Chondrocyte (in vitro differentiated cells): ENCODE data around the gene LGALS3. TPM values are rescaled to one million over a fixed set of nuclear protein-coding genes. Genes with fewer than 3 reads are reported as not detected.

ENCODE experiments used
- DNase-seq: peaks from one replicate; pipeline ENCODE4 v3.0.0; 2021; ENCODE audit warnings: mixed read lengths, low spot score
- H3K27ac Mint-ChIP-seq: one replicate; pipeline ENCODE4 v1.8.0; 2021; ENCODE audit warnings: mild to moderate bottlenecking, moderate library complexity, mixed read lengths; ENCODE audit not compliant: unreplicated experiment
- H3K27me3 Mint-ChIP-seq: 2 replicates; pipeline ENCODE4 v1.8.0; 2021; ENCODE audit warnings: low read depth, mixed read lengths
- H3K36me3 Mint-ChIP-seq: 2 replicates; pipeline ENCODE4 v1.8.0; 2021; ENCODE audit warnings: low read depth, mixed read lengths
- H3K4me1 Mint-ChIP-seq: 2 replicates; pipeline ENCODE4 v1.8.0; 2021; ENCODE audit warnings: low read depth, mild to moderate bottlenecking, mixed read lengths
- H3K4me3 Mint-ChIP-seq: one replicate; pipeline ENCODE4 v1.8.0; 2021; ENCODE audit warnings: mild to moderate bottlenecking, moderate library complexity, mixed read lengths; ENCODE audit not compliant: unreplicated experiment
- H3K9me3 Mint-ChIP-seq: 2 replicates; pipeline ENCODE4 v1.8.0; 2021; ENCODE audit warnings: low read depth, mixed read lengths
- total RNA-seq: library from RNA; stranded (reverse); gene quantifications from 3 replicates; pipeline ENCODE4 v1.2.1, GENCODE V29; 2021
- TF ChIP-seq, protein P1 (sequence below): fragments of 200-600 bp; sonication (generic); IDR thresholded peaks from 2 replicates; pipeline ENCODE4 v1.5.0; 2021; ENCODE audit warnings: antibody characterized with exemption, mild to moderate bottlenecking, moderate library complexity

The LGALS3 gene
- total RNA-seq, 1 donor from 2014 or later = 53.5 TPM

DNA sequence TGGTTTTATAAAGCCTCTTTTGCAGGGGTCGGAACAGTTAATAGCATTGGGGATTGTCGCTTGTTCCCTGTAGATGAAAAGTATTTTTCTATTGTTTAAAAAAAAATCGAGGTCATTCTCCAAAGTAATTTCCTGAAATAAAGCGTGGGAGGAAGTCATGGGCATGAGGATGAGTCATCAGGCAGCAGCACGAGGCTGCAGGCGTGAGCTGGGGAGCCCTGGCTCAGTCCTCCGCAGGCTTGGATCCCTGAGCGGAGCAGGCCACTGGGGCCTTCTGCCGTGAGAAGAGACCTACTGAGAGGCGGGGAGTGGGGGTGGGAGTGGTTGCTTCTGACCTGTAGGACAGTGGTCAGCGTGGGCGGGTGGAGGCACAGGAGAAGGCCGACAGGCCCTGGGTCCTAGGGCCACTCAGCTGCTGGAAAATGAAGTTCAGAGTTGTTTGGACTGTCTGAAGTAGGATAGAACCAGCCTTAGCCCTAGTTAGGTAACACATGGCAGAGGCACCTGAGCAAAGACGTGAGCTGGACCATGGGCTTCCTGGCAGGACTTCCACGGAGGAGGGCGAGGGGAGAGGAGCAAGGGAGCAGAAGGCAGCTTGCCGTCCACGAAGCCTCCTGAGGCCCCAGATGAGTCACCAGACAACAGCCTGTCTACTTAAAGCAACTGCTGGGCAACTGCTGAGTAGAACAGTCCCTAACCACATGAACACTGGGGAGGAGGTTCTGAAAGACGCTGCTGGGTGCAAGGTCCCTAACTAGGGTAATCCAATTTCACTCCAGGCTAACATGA, 21.1 kb upstream of the LGALS3 start:
- Mint-ChIP-seq H3K36me3 (peaks cover 2% of the 10 kb centered on the region), H3K4me3 (peak overlapping the region; percentile 23), H3K4me1 (peaks cover 43% of the 10 kb centered on the region), H3K27me3 (no peaks in the 10 kb centered on the region), H3K9me3 (peaks cover 8% of the 10 kb centered on the region), H3K27ac (peak overlapping the region; percentile 100)
- TF ChIP-seq, protein P1, sequence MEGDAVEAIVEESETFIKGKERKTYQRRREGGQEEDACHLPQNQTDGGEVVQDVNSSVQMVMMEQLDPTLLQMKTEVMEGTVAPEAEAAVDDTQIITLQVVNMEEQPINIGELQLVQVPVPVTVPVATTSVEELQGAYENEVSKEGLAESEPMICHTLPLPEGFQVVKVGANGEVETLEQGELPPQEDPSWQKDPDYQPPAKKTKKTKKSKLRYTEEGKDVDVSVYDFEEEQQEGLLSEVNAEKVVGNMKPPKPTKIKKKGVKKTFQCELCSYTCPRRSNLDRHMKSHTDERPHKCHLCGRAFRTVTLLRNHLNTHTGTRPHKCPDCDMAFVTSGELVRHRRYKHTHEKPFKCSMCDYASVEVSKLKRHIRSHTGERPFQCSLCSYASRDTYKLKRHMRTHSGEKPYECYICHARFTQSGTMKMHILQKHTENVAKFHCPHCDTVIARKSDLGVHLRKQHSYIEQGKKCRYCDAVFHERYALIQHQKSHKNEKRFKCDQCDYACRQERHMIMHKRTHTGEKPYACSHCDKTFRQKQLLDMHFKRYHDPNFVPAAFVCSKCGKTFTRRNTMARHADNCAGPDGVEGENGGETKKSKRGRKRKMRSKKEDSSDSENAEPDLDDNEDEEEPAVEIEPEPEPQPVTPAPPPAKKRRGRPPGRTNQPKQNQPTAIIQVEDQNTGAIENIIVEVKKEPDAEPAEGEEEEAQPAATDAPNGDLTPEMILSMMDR = no peak
- peak; percentile 95 for DNase-seq

DNA sequence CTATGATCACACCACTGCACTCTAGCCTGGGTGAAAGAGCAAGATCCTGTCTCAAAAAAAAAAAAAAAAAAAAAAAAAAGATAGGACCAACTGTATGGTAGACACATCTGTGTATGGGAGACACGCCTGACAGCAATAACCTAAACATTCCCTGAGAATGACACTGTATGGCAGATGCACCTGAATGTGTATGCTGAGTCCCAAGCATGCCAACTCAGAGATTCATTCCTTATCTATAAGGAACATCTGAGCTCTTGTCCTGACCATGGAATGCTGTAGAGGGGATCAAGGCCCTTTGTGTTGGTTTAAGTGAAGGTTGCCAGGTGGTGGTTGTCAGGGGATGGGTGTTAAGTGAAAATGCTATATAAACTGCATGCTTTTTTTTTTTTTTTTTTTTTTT, 19.2 kb upstream of the LGALS3 start:
- TF ChIP-seq, protein P1 = no peak
- Mint-ChIP-seq H3K27me3 (no peaks in the 10 kb centered on the region), H3K36me3 (no peaks in the 10 kb centered on the region), H3K4me1 (peaks cover 28% of the 10 kb centered on the region), H3K4me3 (no peak overlapping the region), H3K27ac (no peak overlapping the region), H3K9me3 (no peaks in the 10 kb centered on the region)
- no peak for DNase-seq

DNA sequence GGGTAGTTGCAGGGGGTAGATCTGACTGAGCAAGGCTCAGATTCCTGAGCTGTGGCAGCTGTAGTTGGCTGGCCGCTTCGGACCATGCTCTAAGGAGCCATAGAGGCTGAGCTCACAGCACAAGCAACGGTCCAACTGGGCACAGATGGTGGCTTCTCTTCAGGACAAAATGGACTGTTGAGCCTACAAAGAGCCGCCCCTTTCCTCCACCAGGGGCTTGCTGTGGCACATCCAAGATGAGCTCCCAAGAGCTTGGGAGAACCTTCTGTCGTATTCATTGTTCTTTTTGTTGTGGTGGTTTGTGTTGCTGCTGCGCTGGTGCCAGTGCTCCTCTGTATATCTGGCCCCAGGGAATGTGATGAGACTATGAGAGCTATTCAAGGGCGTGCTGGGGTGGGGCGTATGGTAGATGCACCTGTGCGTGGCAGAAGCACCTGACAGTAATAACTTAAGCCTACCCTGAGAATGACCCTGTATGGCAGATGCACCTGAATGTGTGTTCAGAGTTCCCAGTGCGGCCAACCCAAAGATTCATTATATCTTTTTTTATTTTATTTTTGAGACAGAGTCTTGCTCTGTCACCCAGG, 17.8 kb upstream of the LGALS3 start:
- H3K27ac Mint-ChIP-seq = no peak overlapping the region
- no peaks in the 10 kb centered on the region for H3K36me3 Mint-ChIP-seq
- H3K27me3 Mint-ChIP-seq = no peaks in the 10 kb centered on the region
- H3K4me1 Mint-ChIP-seq = peaks cover 21% of the 10 kb centered on the region
- no peak for DNase-seq
- TF ChIP-seq, protein P1 = peak; percentile 17
- H3K9me3 Mint-ChIP-seq = no peaks in the 10 kb centered on the region
- H3K4me3 Mint-ChIP-seq = no peak overlapping the region

DNA sequence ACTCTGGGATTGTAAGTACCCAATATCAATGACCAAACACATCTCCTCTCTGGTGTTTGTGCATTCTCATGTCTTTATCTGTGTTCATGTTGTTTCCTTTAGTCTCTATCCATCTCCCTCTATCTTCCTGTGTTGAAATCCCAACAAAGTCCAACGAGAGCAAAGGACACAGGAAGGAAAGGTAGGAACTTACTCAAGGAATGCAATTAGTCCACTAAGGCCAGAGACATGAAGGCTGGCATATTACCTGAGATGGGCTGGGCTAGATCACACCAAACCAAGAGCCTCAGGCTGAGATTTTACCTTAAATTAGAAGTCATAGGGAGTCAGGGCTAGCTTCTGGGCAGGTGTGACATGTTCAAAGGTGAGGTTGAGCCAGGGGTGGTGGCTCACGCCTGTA, 14.3 kb upstream of the LGALS3 start:
- Mint-ChIP-seq H3K36me3 (no peaks in the 10 kb centered on the region), H3K27me3 (no peaks in the 10 kb centered on the region), H3K4me3 (no peak overlapping the region), H3K27ac (no peak overlapping the region), H3K4me1 (peaks cover 18% of the 10 kb centered on the region), H3K9me3 (no peaks in the 10 kb centered on the region)
- no peak for DNase-seq
- TF ChIP-seq, protein P1 = no peak

DNA sequence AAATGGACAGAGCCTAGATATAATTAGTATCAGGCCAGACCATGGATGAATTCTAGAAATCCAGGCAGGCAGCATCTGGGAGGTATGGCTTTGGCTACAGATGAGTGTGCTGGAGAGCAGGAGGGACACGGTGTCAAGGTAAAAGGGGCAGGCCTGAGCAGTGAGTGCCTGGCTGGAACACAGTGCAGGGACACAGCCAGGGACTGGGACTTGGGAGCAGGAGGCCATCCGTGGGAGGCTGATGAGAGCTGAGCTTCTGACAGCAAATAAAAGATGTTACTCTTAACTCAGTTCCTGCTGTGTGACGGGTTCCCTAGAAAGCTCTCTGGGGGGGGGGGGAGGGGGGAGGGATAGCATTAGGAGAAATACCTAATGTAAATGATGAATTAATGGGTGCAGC, 13.6 kb upstream of the LGALS3 start:
- DNase-seq = no peak
- Mint-ChIP-seq H3K27me3 (no peaks in the 10 kb centered on the region), H3K4me3 (no peak overlapping the region), H3K27ac (no peak overlapping the region), H3K4me1 (peaks cover 18% of the 10 kb centered on the region), H3K36me3 (no peaks in the 10 kb centered on the region), H3K9me3 (no peaks in the 10 kb centered on the region)
- TF ChIP-seq, protein P1 = no peak
